ENCODE data around the gene HTR3A.

Gene HTR3A

DNA sequence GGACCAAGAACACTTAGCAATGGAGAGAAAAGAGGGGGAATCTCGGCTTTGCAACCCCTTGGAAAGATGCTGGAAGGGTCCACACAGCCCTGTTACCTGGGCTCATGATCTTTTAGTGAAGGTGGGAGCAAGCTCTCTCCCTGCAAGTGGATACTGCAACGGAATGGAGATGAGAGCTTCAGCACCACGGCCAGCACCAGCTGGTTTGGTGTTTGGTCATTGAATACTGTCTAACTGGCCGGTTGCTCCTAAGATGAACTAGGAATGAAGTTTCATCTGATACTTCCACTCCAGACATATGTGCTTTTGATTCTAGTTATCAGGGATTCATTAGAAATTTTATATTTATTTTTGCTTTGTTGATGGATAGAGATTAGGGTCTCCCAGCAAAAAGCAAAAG lies 16.3 kb downstream of the HTR3A start:
- no peak overlapping the region for H3K27ac ChIP-seq
- in situ Hi-C loops (cut with HindIII; ENCODE audit: low pct_ligation_motif_present, low sequenced_read_pairs): no loop called here
- no peaks in the 10 kb centered on the region for H3K36me3 ChIP-seq (replicated peaks)
- peak; percentile 38 for DNase-seq
- H3K4me3 ChIP-seq (ENCODE audit: low read depth, low read length): no peak overlapping the region
- no peak for TF ChIP-seq CTCF (IDR thresholded peaks at IDR 0.05; ENCODE audit: low read depth, low read length, missing control alignments)
- H3K27me3 ChIP-seq (replicated peaks): no peaks in the 10 kb centered on the region

DNA sequence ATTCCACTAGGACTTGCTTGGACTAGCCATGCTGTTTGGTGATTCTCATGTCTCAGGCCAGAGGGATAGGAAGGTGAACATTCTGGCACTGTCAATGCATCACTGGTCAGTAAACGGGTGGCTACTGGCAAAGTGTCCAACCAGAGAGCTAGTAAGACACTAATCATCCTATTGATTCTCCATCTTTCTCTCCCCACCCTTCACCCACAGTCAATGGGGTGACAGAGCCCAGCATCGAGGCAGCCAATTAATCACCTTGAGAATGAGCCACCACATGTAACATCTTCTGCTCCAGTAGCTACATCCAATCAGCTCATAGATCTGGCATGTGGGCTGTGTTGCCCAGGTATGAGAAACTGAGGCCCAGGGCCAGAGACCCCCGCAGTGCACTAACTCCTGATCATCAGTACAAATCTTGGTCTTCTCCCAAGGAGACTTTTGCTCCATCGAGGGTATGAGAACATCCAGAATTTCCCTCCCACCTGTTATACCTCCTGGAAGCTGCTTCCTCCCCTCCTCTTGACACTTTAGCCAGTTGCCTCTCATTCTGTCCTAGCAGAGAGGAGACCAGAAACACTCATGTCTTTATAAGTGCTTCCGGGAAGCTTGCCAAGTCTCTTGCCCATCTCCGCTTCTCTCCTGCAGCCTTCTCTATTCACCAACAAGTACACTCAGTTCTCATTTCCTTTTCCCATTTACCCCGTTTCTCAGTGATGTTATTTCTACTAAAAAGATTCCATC lies 17.0 kb downstream of the HTR3A start:
- in situ Hi-C loops (cut with HindIII; ENCODE audit: low pct_ligation_motif_present, low sequenced_read_pairs): no loop called here
- no peak overlapping the region for H3K4me3 ChIP-seq (ENCODE audit: low read depth, low read length)
- H3K36me3 ChIP-seq (replicated peaks): no peaks in the 10 kb centered on the region
- H3K27me3 ChIP-seq (replicated peaks): no peaks in the 10 kb centered on the region
- no peak overlapping the region for H3K27ac ChIP-seq
- no peak for DNase-seq
- TF ChIP-seq CTCF (IDR thresholded peaks at IDR 0.05; ENCODE audit: low read depth, low read length, missing control alignments): no peak

DNA sequence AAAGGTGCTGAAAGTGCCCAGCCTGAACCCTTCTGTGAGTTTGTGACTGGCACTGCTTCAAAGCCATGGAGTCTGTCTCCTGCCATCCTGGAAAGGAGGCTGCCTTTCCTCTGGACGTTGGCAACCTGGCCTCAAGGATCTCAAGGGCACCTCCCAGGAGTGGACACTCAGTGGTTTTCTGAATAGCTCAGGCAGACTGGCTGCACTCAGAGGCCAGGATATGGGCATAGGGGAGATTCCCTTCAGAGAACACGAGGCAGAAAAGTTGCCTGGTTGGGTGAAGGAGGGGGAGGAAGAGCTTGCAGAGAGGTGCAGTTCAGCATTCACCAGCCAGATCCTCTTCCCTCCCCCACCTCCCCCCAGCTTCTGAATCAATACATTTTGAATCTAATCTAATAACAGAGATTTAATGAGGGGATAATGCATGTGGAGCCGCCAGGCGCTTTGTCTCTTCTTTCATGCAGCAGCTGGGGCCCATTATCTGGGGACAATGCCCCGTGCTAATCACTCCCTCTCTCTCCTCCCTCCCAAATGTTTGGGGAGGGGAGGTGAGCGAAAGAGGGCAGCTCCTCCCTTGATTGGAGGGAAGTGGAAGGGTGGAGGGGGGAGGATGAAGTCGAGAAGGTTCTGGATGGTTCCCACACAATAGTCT lies 17.7 kb downstream of the HTR3A start:
- Histone ChIP-seq H3K27ac (no peak overlapping the region), H3K36me3 (replicated peaks) (no peaks in the 10 kb centered on the region), H3K4me3 (ENCODE audit: low read depth, low read length) (no peak overlapping the region), H3K27me3 (replicated peaks) (no peaks in the 10 kb centered on the region)
- no peak for TF ChIP-seq CTCF (IDR thresholded peaks at IDR 0.05; ENCODE audit: low read depth, low read length, missing control alignments)
- in situ Hi-C loops (cut with HindIII; ENCODE audit: low pct_ligation_motif_present, low sequenced_read_pairs): no loop called here
- DNase-seq: no peak

DNA sequence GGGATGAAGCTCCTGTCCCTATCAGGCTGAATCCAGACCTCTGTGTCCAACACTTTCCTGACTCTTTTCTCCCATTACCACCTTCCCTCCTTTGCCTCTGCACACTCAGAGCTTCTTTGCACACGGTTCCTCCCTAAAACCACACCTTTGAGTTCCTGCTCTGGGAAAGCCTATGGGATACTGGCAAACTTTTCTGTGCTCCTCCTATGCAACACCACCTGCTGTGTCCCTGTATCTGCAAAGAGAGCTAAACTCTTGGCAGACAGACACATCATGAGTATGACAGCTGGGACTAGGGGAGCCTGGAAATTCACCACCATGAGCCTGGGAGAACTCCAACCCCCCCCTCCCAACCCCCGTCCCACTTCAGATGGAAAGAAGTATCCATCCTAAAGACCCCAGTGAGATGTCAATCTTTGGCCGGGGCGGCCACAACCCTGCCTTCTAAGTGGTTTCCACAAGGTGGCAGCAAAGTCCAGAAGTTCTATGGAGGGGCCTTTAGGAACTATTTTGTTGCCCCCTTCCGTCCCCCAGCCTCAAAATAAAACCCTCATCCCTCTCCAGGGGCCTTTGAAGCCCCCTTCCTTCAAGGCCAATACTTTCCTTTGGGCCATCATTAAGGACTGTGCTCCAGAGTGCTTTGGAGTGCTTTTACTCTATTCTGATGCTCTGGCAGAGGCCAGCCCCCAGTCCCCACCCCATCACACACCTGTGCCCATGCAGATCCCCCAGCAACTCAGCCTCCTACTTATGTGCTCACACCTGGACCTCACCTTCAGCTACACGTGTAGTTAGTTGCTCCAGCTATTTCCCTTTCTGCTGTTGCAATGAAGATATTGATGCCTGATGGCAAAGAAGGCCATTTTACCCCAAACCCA lies 19.4 kb downstream of the HTR3A start:
- H3K27me3 ChIP-seq (replicated peaks): no peaks in the 10 kb centered on the region
- no peaks in the 10 kb centered on the region for H3K36me3 ChIP-seq (replicated peaks)
- DNase-seq: no peak
- H3K4me3 ChIP-seq (ENCODE audit: low read depth, low read length): no peak overlapping the region
- no peak overlapping the region for H3K27ac ChIP-seq
- peak; percentile 78 for TF ChIP-seq CTCF (IDR thresholded peaks at IDR 0.05; ENCODE audit: low read depth, low read length, missing control alignments)
- in situ Hi-C loops (cut with HindIII; ENCODE audit: low pct_ligation_motif_present, low sequenced_read_pairs): no loop called here

DNA sequence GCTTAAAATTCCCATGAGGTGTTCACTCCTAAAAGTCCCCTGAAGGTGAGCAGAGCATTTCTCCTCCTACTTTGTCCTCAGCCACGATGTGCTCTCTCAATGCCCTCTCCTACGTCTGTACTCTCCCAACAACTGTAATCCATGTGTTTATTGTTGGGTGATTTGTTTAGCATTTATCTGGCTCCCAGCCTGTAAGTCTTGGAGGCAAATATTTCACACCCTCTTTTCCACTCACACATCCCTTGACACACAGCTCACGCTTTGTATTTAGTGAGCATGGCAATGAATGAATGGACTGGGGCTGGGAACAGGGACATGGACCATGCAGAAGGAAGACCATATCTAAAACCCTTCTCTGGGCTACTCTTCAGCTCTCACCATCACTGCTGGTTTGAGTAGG lies 22.6 kb downstream of the HTR3A start:
- in situ Hi-C loops (cut with HindIII; ENCODE audit: low pct_ligation_motif_present, low sequenced_read_pairs): no loop called here
- no peaks in the 10 kb centered on the region for H3K27me3 ChIP-seq (replicated peaks)

More for the DNA sequence above, 22.6 kb downstream of the HTR3A start:
- DNase-seq: no peak
- no peak for TF ChIP-seq CTCF (IDR thresholded peaks at IDR 0.05; ENCODE audit: low read depth, low read length, missing control alignments)
- Histone ChIP-seq H3K36me3 (replicated peaks) (no peaks in the 10 kb centered on the region), H3K27ac (no peak overlapping the region), H3K4me3 (ENCODE audit: low read depth, low read length) (no peak overlapping the region)
